ENCODE measurements around the gene XRCC5. TPM values are rescaled to one million over a fixed set of nuclear protein-coding genes. Genes with fewer than 3 reads are reported as not detected.

XRCC5 gene
- total and polyA plus RNA-seq, 2 donors (not counting 3 experiments of a cell fraction or from before 2014, with no cell fraction given) = 267 to 319 TPM

DNA sequence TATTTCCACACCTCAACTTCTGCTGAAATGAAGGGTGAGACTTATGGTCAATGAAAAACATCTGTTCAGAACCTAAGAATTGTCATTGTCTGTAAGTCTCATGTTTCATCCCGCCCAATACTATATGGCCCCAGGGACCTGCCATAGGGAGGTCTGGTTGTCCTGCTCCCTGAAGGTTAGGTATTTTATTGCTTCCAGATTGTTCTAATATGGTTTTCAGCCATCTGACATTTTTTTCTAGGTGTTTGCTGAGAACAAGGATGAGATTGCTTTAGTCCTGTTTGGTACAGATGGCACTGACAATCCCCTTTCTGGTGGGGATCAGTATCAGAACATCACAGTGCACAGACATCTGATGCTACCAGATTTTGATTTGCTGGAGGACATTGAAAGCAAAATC lies 7.3 kb downstream of the XRCC5 start:
- no peak overlapping the region for H3K9ac ChIP-seq (replicated peaks; ENCODE audit: extremely low read depth, insufficient read depth, low read length)
- intact Hi-C loops (cut with micrococcal nuclease) = loop anchor here (5.0 to 10.0 kb wide), 2 partner anchors 286 to 518 kb away; partner anchors contain the start of gene IGFBP2

More for the DNA sequence above, 7.3 kb downstream of the XRCC5 start:
- FAIRE-seq (no peak), DNase-seq (ENCODE audit: low read depth, low spot score) (no peak)
- Histone ChIP-seq H3K27me3 (ENCODE audit: control insufficient read depth in 2 of 2, insufficient read depth in 2 of 2, low read length in 2 of 2) (no peaks in the 10 kb centered on the region), H3K9me3 (replicated peaks; ENCODE audit: control insufficient read depth, insufficient read depth, low read length) (no peaks in the 10 kb centered on the region), H3K9me1 (replicated peaks; ENCODE audit: control insufficient read depth, extremely low read depth, insufficient read depth, low read length) (no peaks in the 10 kb centered on the region), H3K4me1 (ENCODE audit: control insufficient read depth, extremely low read depth, insufficient read depth, low read length) (peaks cover 15% of the 10 kb centered on the region), H4K20me1 (replicated peaks; ENCODE audit: control insufficient read depth, extremely low read depth, insufficient read depth, low read length) (no peaks in the 10 kb centered on the region), H3K79me2 (ENCODE audit: control insufficient read depth, insufficient read depth, low read length) (peaks cover 69% of the 10 kb centered on the region), H3K36me3 (ENCODE audit: control insufficient read depth in 2 of 2, extremely low read depth in 1 of 2, insufficient read depth in 2 of 2, low read length in 2 of 2) (peaks cover 28 to 47% of the 10 kb centered on the region in 2 experiments), H2AFZ (ENCODE audit: low read depth, low read length) (no peak overlapping the region), H3K4me3 (replicated peaks in 1 of 3; ENCODE audit: insufficient read depth in 1 of 3, low read depth in 1 of 3, low read length in 3 of 3) (no peak overlapping the region), H3K4me2 (ENCODE audit: insufficient read depth, low read length) (no peak overlapping the region), H3K27ac (ENCODE audit: insufficient read depth, low read depth, low read length) (no peak overlapping the region)
- ChIA-PET POLR2A (no interaction called here), CTCF (no interaction called here)
- dilution Hi-C loops (cut with MboI; ENCODE audit: extremely low pct_ligation_motif_present, low sequenced_read_pairs) = no loop called here
- no TSS peak for BruUV-seq (replicated peaks)
- TF ChIP-seq, protein P1, sequence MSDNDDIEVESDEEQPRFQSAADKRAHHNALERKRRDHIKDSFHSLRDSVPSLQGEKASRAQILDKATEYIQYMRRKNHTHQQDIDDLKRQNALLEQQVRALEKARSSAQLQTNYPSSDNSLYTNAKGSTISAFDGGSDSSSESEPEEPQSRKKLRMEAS (IDR thresholded peaks at IDR 0.05; ENCODE audit: insufficient read depth, insufficient read length) = no peak
- TF ChIP-seq MYC (IDR thresholded peaks at IDR 0.05; ENCODE audit: low read depth, low read length) (no peak), POLR2A (IDR thresholded peaks at IDR 0.05; ENCODE audit: low read depth, low read length) (no peak), POLR2AphosphoS5 (IDR thresholded peaks at IDR 0.05; ENCODE audit: insufficient read depth, low read depth, low read length) (no peak), JUN (IDR thresholded peaks at IDR 0.05; ENCODE audit: borderline replicate concordance, insufficient read depth, insufficient read length, low read depth) (no peak), GATA2 (IDR thresholded peaks at IDR 0.05; ENCODE audit: insufficient read depth, insufficient read length, low read depth, low read length) (no peak), EZH2 (IDR thresholded peaks at IDR 0.05; ENCODE audit: borderline replicate concordance, low read depth, low read length, severe bottlenecking) (no peak), FOS (IDR thresholded peaks at IDR 0.05; ENCODE audit: borderline replicate concordance, insufficient read depth, low read length) (no peak)
- TF ChIP-seq, protein P2, sequence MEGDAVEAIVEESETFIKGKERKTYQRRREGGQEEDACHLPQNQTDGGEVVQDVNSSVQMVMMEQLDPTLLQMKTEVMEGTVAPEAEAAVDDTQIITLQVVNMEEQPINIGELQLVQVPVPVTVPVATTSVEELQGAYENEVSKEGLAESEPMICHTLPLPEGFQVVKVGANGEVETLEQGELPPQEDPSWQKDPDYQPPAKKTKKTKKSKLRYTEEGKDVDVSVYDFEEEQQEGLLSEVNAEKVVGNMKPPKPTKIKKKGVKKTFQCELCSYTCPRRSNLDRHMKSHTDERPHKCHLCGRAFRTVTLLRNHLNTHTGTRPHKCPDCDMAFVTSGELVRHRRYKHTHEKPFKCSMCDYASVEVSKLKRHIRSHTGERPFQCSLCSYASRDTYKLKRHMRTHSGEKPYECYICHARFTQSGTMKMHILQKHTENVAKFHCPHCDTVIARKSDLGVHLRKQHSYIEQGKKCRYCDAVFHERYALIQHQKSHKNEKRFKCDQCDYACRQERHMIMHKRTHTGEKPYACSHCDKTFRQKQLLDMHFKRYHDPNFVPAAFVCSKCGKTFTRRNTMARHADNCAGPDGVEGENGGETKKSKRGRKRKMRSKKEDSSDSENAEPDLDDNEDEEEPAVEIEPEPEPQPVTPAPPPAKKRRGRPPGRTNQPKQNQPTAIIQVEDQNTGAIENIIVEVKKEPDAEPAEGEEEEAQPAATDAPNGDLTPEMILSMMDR (IDR thresholded peaks at IDR 0.05; ENCODE audit: extremely low read depth in 1 of 2, insufficient read depth in 1 of 2, low read depth in 1 of 2, low read length in 2 of 2) = no peak

All from endothelial cell of umbilical vein (primary cell).